ENCODE data around the gene WNK2.

Gene WNK2

GRCh38 chr9:93255994-93256877, 72.3 kb downstream of the WNK2 start:
- no peak overlapping the region for H3K4me2 ChIP-seq (ENCODE audit: low read length)
- no peak overlapping the region for H2AFZ ChIP-seq (ENCODE audit: low read depth, low read length)
- no peaks in the 10 kb centered on the region for H3K79me2 ChIP-seq (ENCODE audit: low read length)
- H3K27ac ChIP-seq (ENCODE audit: low read length) = no peak overlapping the region
- H4K20me1 ChIP-seq (ENCODE audit: insufficient read depth, low read length) = no peaks in the 10 kb centered on the region
- H3K9me3 ChIP-seq (ENCODE audit: insufficient read depth, low read length) = no peaks in the 10 kb centered on the region
- no peak overlapping the region for H3K9ac ChIP-seq (ENCODE audit: low read length)
- H3K27me3 ChIP-seq (ENCODE audit: low read depth, low read length) = no peaks in the 10 kb centered on the region
- no peaks in the 10 kb centered on the region for H3K36me3 ChIP-seq (replicated peaks; ENCODE audit: low read depth, low read length)
- no peak overlapping the region for H3K4me3 ChIP-seq (ENCODE audit: low read length)
- TF ChIP-seq EZH2phosphoT487 (IDR thresholded peaks at IDR 0.05; ENCODE audit: low read depth) = no peak
- TF ChIP-seq, protein P1, sequence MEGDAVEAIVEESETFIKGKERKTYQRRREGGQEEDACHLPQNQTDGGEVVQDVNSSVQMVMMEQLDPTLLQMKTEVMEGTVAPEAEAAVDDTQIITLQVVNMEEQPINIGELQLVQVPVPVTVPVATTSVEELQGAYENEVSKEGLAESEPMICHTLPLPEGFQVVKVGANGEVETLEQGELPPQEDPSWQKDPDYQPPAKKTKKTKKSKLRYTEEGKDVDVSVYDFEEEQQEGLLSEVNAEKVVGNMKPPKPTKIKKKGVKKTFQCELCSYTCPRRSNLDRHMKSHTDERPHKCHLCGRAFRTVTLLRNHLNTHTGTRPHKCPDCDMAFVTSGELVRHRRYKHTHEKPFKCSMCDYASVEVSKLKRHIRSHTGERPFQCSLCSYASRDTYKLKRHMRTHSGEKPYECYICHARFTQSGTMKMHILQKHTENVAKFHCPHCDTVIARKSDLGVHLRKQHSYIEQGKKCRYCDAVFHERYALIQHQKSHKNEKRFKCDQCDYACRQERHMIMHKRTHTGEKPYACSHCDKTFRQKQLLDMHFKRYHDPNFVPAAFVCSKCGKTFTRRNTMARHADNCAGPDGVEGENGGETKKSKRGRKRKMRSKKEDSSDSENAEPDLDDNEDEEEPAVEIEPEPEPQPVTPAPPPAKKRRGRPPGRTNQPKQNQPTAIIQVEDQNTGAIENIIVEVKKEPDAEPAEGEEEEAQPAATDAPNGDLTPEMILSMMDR (IDR thresholded peaks at IDR 0.05; ENCODE audit: low read depth, low read length) = no peak
- H3K4me1 ChIP-seq (ENCODE audit: low read length) = no peaks in the 10 kb centered on the region

DNA sequence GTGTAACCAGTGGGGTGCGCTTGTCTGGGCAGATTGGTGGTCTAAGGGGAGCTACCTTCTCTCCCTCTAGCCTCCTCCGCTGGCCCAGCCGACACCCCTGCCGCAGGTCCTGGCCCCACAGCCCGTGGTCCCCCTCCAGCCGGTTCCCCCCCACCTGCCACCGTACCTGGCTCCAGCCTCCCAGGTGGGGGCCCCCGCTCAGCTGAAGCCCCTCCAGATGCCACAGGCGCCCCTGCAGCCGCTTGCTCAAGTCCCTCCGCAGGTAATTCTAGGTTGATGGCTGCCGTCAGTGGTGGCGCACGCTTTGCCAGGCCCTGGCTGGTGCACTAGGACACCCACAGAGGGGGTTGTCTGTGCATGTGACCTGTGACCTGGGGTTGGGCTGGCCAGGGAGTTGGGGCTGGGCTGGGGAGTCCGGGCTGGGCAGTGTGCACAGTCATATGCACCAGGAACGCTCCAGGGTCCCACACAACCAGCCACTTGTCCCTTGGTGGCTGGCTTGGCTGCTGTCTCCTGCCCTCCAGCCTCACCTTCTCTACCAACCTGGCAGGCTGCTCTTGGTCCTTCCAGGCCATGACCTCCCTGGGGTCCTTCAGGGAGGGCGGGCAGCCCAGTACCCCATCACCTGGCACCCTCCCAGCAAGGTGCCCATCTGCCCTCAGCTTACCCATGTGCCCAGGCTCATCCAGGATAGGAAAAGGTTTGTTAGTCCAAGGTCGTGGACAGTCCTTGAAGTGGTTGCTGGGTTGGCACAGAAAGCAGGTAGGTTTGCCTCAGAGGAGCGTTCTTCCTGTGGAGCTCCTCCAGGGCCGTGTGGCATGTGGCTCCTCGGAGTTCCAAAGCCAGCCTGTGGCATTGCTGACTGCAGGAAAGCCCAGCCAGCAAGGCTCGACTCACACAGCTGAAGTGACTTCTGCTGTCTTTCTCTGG, 73.2 kb downstream of the WNK2 start:
- H3K4me3 ChIP-seq (ENCODE audit: low read length) = no peak overlapping the region
- H3K27ac ChIP-seq (ENCODE audit: low read length) = no peak overlapping the region
- no peaks in the 10 kb centered on the region for H3K4me1 ChIP-seq (ENCODE audit: low read length)

GRCh38 chr9:93257808-93258331, 73.9 kb downstream of the WNK2 start:
- no peak overlapping the region for H3K4me3 ChIP-seq (ENCODE audit: low read length)
- no peaks in the 10 kb centered on the region for H3K4me1 ChIP-seq (ENCODE audit: low read length)
- no peak overlapping the region for H3K4me2 ChIP-seq (ENCODE audit: low read length)
- no peaks in the 10 kb centered on the region for H3K79me2 ChIP-seq (ENCODE audit: low read length)
- H4K20me1 ChIP-seq (ENCODE audit: insufficient read depth, low read length) = no peaks in the 10 kb centered on the region
- H2AFZ ChIP-seq (ENCODE audit: low read depth, low read length) = no peak overlapping the region
- H3K27me3 ChIP-seq (ENCODE audit: low read depth, low read length) = no peaks in the 10 kb centered on the region
- H3K9ac ChIP-seq (ENCODE audit: low read length) = no peak overlapping the region
- H3K27ac ChIP-seq (ENCODE audit: low read length) = no peak overlapping the region
- TF ChIP-seq, protein P1 (IDR thresholded peaks at IDR 0.05; ENCODE audit: low read depth, low read length) = no peak
- TF ChIP-seq EZH2phosphoT487 (IDR thresholded peaks at IDR 0.05; ENCODE audit: low read depth) = no peak
- no peaks in the 10 kb centered on the region for H3K9me3 ChIP-seq (ENCODE audit: insufficient read depth, low read length)
- no peaks in the 10 kb centered on the region for H3K36me3 ChIP-seq (replicated peaks; ENCODE audit: low read depth, low read length)

More for the DNA sequence above, 73.2 kb downstream of the WNK2 start:
- Histone ChIP-seq H3K4me2 (ENCODE audit: low read length) (no peak overlapping the region), H3K79me2 (ENCODE audit: low read length) (no peaks in the 10 kb centered on the region), H3K9me3 (ENCODE audit: insufficient read depth, low read length) (no peaks in the 10 kb centered on the region), H3K27me3 (ENCODE audit: low read depth, low read length) (no peaks in the 10 kb centered on the region), H2AFZ (ENCODE audit: low read depth, low read length) (no peak overlapping the region), H4K20me1 (ENCODE audit: insufficient read depth, low read length) (no peaks in the 10 kb centered on the region), H3K9ac (ENCODE audit: low read length) (no peak overlapping the region), H3K36me3 (replicated peaks; ENCODE audit: low read depth, low read length) (no peaks in the 10 kb centered on the region)
- no peak for TF ChIP-seq EZH2phosphoT487 (IDR thresholded peaks at IDR 0.05; ENCODE audit: low read depth)
- TF ChIP-seq, protein P1 (IDR thresholded peaks at IDR 0.05; ENCODE audit: low read depth, low read length) = no peak

DNA sequence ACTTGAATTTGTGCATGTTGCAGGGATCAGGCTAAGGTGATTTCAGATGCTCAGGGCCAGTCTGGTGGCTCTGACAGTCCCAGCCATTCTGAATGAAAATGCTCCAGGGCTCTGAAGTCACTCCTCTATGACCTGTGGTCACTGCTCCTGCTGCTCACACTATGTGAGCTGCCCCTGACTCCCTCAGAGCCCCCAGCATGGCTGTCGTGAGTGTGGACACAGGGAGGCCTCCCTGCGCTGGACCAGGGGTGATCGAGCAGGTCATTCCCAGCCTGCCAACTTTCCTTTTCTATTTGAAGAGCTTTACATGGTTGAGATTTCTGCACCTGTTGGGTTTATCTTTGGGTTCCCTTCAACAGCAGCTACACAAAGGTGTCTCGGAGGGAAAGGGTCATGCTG, 74.5 kb downstream of the WNK2 start:
- Histone ChIP-seq H3K4me1 (ENCODE audit: low read length) (no peaks in the 10 kb centered on the region), H2AFZ (ENCODE audit: low read depth, low read length) (no peak overlapping the region), H3K27me3 (ENCODE audit: low read depth, low read length) (no peaks in the 10 kb centered on the region), H3K4me2 (ENCODE audit: low read length) (no peak overlapping the region), H4K20me1 (ENCODE audit: insufficient read depth, low read length) (no peaks in the 10 kb centered on the region), H3K36me3 (replicated peaks; ENCODE audit: low read depth, low read length) (no peaks in the 10 kb centered on the region), H3K9ac (ENCODE audit: low read length) (no peak overlapping the region), H3K9me3 (ENCODE audit: insufficient read depth, low read length) (no peaks in the 10 kb centered on the region), H3K27ac (ENCODE audit: low read length) (no peak overlapping the region), H3K4me3 (ENCODE audit: low read length) (no peak overlapping the region), H3K79me2 (ENCODE audit: low read length) (no peaks in the 10 kb centered on the region)
- TF ChIP-seq, protein P1 (IDR thresholded peaks at IDR 0.05; ENCODE audit: low read depth, low read length) = no peak
- TF ChIP-seq EZH2phosphoT487 (IDR thresholded peaks at IDR 0.05; ENCODE audit: low read depth) = no peak

Measured in OCI-LY3 (cell line).